HepG2 (cell line): Measurements from ENCODE around the gene ABCC8. TPM values are rescaled to one million over a fixed set of nuclear protein-coding genes. Genes with fewer than 3 reads are reported as not detected.

Source experiments
- ATAC-seq: fragments of 200-7000 bp; cut with Tn5 transposase; 3 replicates; pipeline ENCODE4 v1.9.1; 2020; ENCODE audit warnings: mild to moderate bottlenecking, moderate library complexity
- BruUV-seq: library from RNA; stranded (reverse); fragments of 400-500 nt; replicated peaks from 2 replicates; lab custom pipeline; 2021; lab: Mats Ljungman, UMichigan
- CTCF ChIA-PET: fragments of 300-600 bp; formaldehyde crosslinking; extraction: SDS; loops from one replicate; lab custom pipeline; 2021; ENCODE audit warnings: low total read pairs, inconsistent platforms, low intra/inter-chr PET ratio; lab: Yijun Ruan, JAX
- POLR2A ChIA-PET: fragments of 350-600 bp; sonication (Branson Sonifier 250); formaldehyde crosslinking; loops from one replicate; lab custom pipeline; 2020; ENCODE audit warnings: antibody characterized with exemption, inconsistent platforms; lab: Yijun Ruan, JAX
- DNase-seq: peaks from one replicate; pipeline ENCODE4 v3.0.0-alpha.2; 2015; ENCODE audit warnings: low spot score
- FAIRE-seq: peaks from 3 replicates; lab custom pipeline; 2011; peaks lifted over from hg19 to GRCh38; lab: Jason Lieb, UNC
- H2AFZ ChIP-seq: one replicate; pipeline ENCODE4 v1.6.1; 2011; ENCODE audit warnings: low read length, inconsistent platforms
- H3K27ac ChIP-seq: fragments of 300-600 bp; 3 replicates; pipeline ENCODE4 v1.8.0; 2011; ENCODE audit warnings: mixed run types, mild to moderate bottlenecking, mixed read lengths, low read length, inconsistent platforms; ENCODE audit not compliant: insufficient read depth; ENCODE audit errors: extremely low read length
- H3K27me3 ChIP-seq, 2 experiments: fragments of 200-600 bp in 1 of 2; 2 replicates in 1 of 2; 3 replicates in 1 of 2; pipeline versions ENCODE4 v1.6.0 to v1.8.0; 2011; ENCODE audit warnings: low read length in 2 of 2, mild to moderate bottlenecking in 2 of 2, moderate library complexity in 2 of 2, inconsistent platforms in 1 of 2; ENCODE audit not compliant: insufficient read depth in 2 of 2, control insufficient read depth in 1 of 2
- H3K36me3 ChIP-seq, 2 experiments: fragments of 200-600 bp in 1 of 2; replicated peaks in 1 of 2; 2 replicates in 1 of 2; 3 replicates in 1 of 2; pipeline versions ENCODE4 v1.5.1 to v1.8.0; 2011; ENCODE audit warnings: low read length in 2 of 2, inconsistent platforms in 1 of 2; ENCODE audit not compliant: insufficient read depth in 2 of 2, control insufficient read depth in 1 of 2
- H3K4me1 ChIP-seq: 2 replicates; pipeline ENCODE4 v1.5.1; 2012; ENCODE audit warnings: low read length, inconsistent platforms; ENCODE audit not compliant: insufficient read depth
- H3K4me2 ChIP-seq: 2 replicates; pipeline ENCODE4 v1.6.0; 2011; ENCODE audit warnings: low read depth, low read length, inconsistent platforms
- H3K4me3 ChIP-seq, 3 experiments: fragments of 200-600 bp in 1 of 3; sonication (generic), shearing (Covaris generic) in 1 of 3; replicated peaks in 1 of 3; 2 replicates each; pipeline ENCODE4 v1.5.1; 2011 to 2016; ENCODE audit warnings: low read length in 3 of 3, inconsistent platforms in 2 of 3, low read depth in 2 of 3, mild to moderate bottlenecking in 2 of 3, control low read depth in 1 of 3, mixed read lengths in 1 of 3; ENCODE audit not compliant: insufficient read depth in 1 of 3
- H3K79me2 ChIP-seq: one replicate; pipeline ENCODE4 v1.6.1; 2011; ENCODE audit warnings: low read length, inconsistent platforms; ENCODE audit not compliant: insufficient read depth
- H3K9ac ChIP-seq: 2 replicates; pipeline ENCODE4 v1.6.0; 2011; ENCODE audit warnings: mild to moderate bottlenecking, low read depth, low read length, inconsistent platforms; ENCODE audit not compliant: insufficient read depth
- H3K9me3 ChIP-seq: 2 replicates; pipeline ENCODE4 v1.5.1; 2012; ENCODE audit warnings: mild to moderate bottlenecking, low read length
- H4K20me1 ChIP-seq: 2 replicates; pipeline ENCODE4 v1.6.0; 2011; ENCODE audit warnings: inconsistent platforms, mild to moderate bottlenecking, low read length, moderate library complexity; ENCODE audit not compliant: insufficient read depth
- ARHGAP35 ChIP-seq: sonication (generic); formaldehyde crosslinking; IDR thresholded peaks from 2 replicates; pipeline ENCODE4 v1.9.0; 2022; ENCODE audit warnings: mild to moderate bottlenecking, inconsistent platforms, moderate library complexity, missing genetic modification reagents, borderline replicate concordance
- CERS6 ChIP-seq: sonication (generic); formaldehyde crosslinking; IDR thresholded peaks from 2 replicates; pipeline ENCODE4 v1.5.0; 2020; ENCODE audit warnings: missing genetic modification reagents
- ESRRA ChIP-seq: sonication (generic); formaldehyde crosslinking; IDR thresholded peaks from 2 replicates; pipeline ENCODE4 v1.5.1; 2020; ENCODE audit warnings: mild to moderate bottlenecking, low read depth, missing genetic modification reagents
- HNF1B ChIP-seq: sonication (generic); formaldehyde crosslinking; IDR thresholded peaks from 2 replicates; pipeline ENCODE4 v1.5.1; 2020; ENCODE audit warnings: mild to moderate bottlenecking, moderate library complexity, missing genetic modification reagents
- HNRNPH1 ChIP-seq: fragments of 200-400 bp; formaldehyde crosslinking; optimal IDR thresholded peaks from 2 replicates; pipeline ENCODE3; 2017; ENCODE audit warnings: mild to moderate bottlenecking, low read depth, low read length
- HNRNPL ChIP-seq: fragments of 200-400 bp; formaldehyde crosslinking; IDR thresholded peaks from 2 replicates; pipeline ENCODE4 v1.6.1; 2017; ENCODE audit warnings: mild to moderate bottlenecking, low read depth, low read length
- MED1 ChIP-seq: sonication (generic); formaldehyde crosslinking; IDR thresholded peaks from 2 replicates; pipeline ENCODE4 v1.4.0; 2020; ENCODE audit warnings: missing genetic modification reagents
- MEIS1 ChIP-seq: sonication (generic); formaldehyde crosslinking; IDR thresholded peaks from 2 replicates; pipeline ENCODE4 v1.9.0; 2021; ENCODE audit warnings: mild to moderate bottlenecking, missing genetic modification reagents, moderate library complexity, borderline replicate concordance
- NCOA1 ChIP-seq: sonication (generic); formaldehyde crosslinking; IDR thresholded peaks from 2 replicates; pipeline ENCODE4 v1.9.0; 2021; ENCODE audit warnings: missing genetic modification reagents
- NR2F1 ChIP-seq, 2 experiments: fragments of 450-650 bp in 1 of 2; formaldehyde crosslinking in 1 of 2; IDR thresholded peaks; 2 replicates each; pipeline versions ENCODE4 v1.5.0 to v1.6.1; 2016 to 2020; ENCODE audit warnings: mild to moderate bottlenecking in 1 of 2, missing compliant biosample characterization in 1 of 2, missing genetic modification reagents in 1 of 2, moderate library complexity in 1 of 2
- SNAI1 ChIP-seq: sonication (generic); formaldehyde crosslinking; IDR thresholded peaks from 2 replicates; pipeline ENCODE4 v1.5.0; 2020; ENCODE audit warnings: mild to moderate bottlenecking, missing genetic modification reagents, borderline replicate concordance
- XBP1 ChIP-seq: sonication (generic); formaldehyde crosslinking; IDR thresholded peaks from 2 replicates; pipeline ENCODE4 v1.5.0; 2020; ENCODE audit warnings: missing genetic modification reagents
- WGBS: methylation state at CpG from one replicate; pipeline ENCODE4 v1.1.6; 2017; ENCODE audit warnings: low lambda C conversion rate; 5-methylcytosine and 5-hydroxymethylcytosine counted together
- in situ Hi-C: cut with HindIII; loops from 2 replicates; pipeline ENCODE4 v1.10.0; 2017; ENCODE audit warnings: low pct_unique_long_range_greater_than_20kb; ENCODE audit not compliant: extremely low pct_ligation_motif_present
- intact Hi-C: fragments of 100-400 bp; cut with micrococcal nuclease; formaldehyde crosslinking; loops from one replicate; pipeline ENCODE4 v1.10.0; 2022; ENCODE audit not compliant: unreplicated experiment
- polyA plus RNA-seq, 8 experiments: library from polyadenylated mRNA; depleted of rRNA in 3 of 8; stranded (reverse) in 7 of 8; unstranded in 1 of 8; fragments of >200 nt; fragmentation: Illumina TruSeq in 4 of 8; extraction: Trizol in 4 of 8; gene quantifications; 2 replicates each; pipeline versions ENCODE4 v1.2.1 to v1.2.3, GENCODE V29; 2011 to 2016; ENCODE audit warnings: low read depth in 4 of 8, missing spikeins in 1 of 8, mixed read lengths in 1 of 8; ENCODE audit not compliant: insufficient read depth in 1 of 8
- total RNA-seq, 5 experiments: library from RNA; depleted of rRNA; stranded (reverse); fragments of >200 nt; fragmentation: Illumina TruSeq; extraction: Trizol; gene quantifications; 2 replicates each; pipeline ENCODE4 v1.2.3, GENCODE V29; 2016; ENCODE audit warnings: low read depth in 1 of 5

Gene ABCC8
- total and polyA plus RNA-seq, 2 of the 13 experiments (the other 11 are each of a cell fraction or from before 2014, with no cell fraction given) = not detected

- Histone ChIP-seq H3K9ac (no peak overlapping the region), H3K27ac (no peak overlapping the region), H2AFZ (no peak overlapping the region), H3K79me2 (no peaks in the 10 kb centered on the region), H3K27me3 (no peaks in the 10 kb centered on the region; a peak in 1 of 5 replicates), H3K36me3 (no peaks in the 10 kb centered on the region), H4K20me1 (no peaks in the 10 kb centered on the region), H3K9me3 (no peaks in the 10 kb centered on the region), H3K4me3 (no peak overlapping the region), H3K4me2 (no peak overlapping the region), H3K4me1 (no peaks in the 10 kb centered on the region)
- TF ChIP-seq MED1 (CRISPR knock-in tag) (no peak), SNAI1 (CRISPR knock-in tag) (no peak), ESRRA (CRISPR knock-in tag) (no peak), MEIS1 (CRISPR knock-in tag) (no peak), XBP1 (CRISPR knock-in tag) (no peak), NR2F1 (CRISPR knock-in tag; IDR thresholded peaks at IDR 0.05) (no peak), HNRNPL (no peak), HNRNPH1 (no peak), HNF1B (no peak), ARHGAP35 (no peak), NCOA1 (CRISPR knock-in tag) (no peak), CERS6 (CRISPR knock-in tag) (no peak)
- in situ Hi-C loops (no loop called here), intact Hi-C loops (no loop called here)
- no TSS peak for BruUV-seq
- ChIA-PET CTCF (no interaction called here), POLR2A (no interaction called here)
- WGBS = 98% methylated on average over 2 of the region's 2 CpGs
- FAIRE-seq (no peak), DNase-seq (no peak), ATAC-seq (no peak)
Observed at GRCh38 chr11:17343257-17343656, 133.4 kb downstream of the ABCC8 start.

Other genes starting within 250 kb of the ABCC8 start
- 51.7 and 82.4 TPM in 2 replicates for gene NUCB2, start 200.1 kb downstream of the ABCC8 start, total RNA-seq (2016; rRNA removed; fragmentation: Illumina TruSeq; extraction: Trizol)
- 28.1 and 54.2 TPM in 2 replicates for gene NUCB2, start 200.1 kb downstream of the ABCC8 start, polyA plus RNA-seq (2011; rRNA removed)
- 16.9 and 25.1 TPM in 2 replicates for gene NCR3LG1, start 125.0 kb downstream of the ABCC8 start, total RNA-seq (2016; rRNA removed; fragmentation: Illumina TruSeq; extraction: Trizol)
- gene NCR3LG1, start 125.0 kb downstream of the ABCC8 start, polyA plus RNA-seq (2011; rRNA removed) = 16.1 and 16.7 TPM in 2 replicates
- gene KCNJ11, start 88.2 kb downstream of the ABCC8 start, total RNA-seq (2016; rRNA removed; fragmentation: Illumina TruSeq; extraction: Trizol) = 0.81 and 1.6 TPM in 2 replicates
- gene KCNJ11, start 88.2 kb downstream of the ABCC8 start, polyA plus RNA-seq (2011; rRNA removed) = 0.38 and 0.52 TPM in 2 replicates
- gene USH1C, start 67.6 kb upstream of the ABCC8 start, total RNA-seq (2016; rRNA removed; fragmentation: Illumina TruSeq; extraction: Trizol) = not detected in 2 replicates
- gene USH1C, start 67.6 kb upstream of the ABCC8 start, polyA plus RNA-seq (2011; rRNA removed) = not detected in 2 replicates
- not detected in 2 replicates for gene OTOG, start 70.4 kb upstream of the ABCC8 start, total RNA-seq (2016; rRNA removed; fragmentation: Illumina TruSeq; extraction: Trizol)
- gene OTOG, start 70.4 kb upstream of the ABCC8 start, polyA plus RNA-seq (2011; rRNA removed) = not detected in 2 replicates
- gene MYOD1, start 242.7 kb upstream of the ABCC8 start, total RNA-seq (2016; rRNA removed; fragmentation: Illumina TruSeq; extraction: Trizol) = not detected in 2 replicates
- gene MYOD1, start 242.7 kb upstream of the ABCC8 start, polyA plus RNA-seq (2011; rRNA removed) = not detected in 2 replicates